PC-9 (cell line): ENCODE results near the gene ZNF784. TPM values are rescaled to one million over a fixed set of nuclear protein-coding genes. Genes with fewer than 3 reads are reported as not detected.

ENCODE experiments used
- BruUV-seq: library from RNA; stranded (reverse); fragments of 400-500 nt; replicated peaks from 2 replicates; lab custom pipeline; 2021; lab: Mats Ljungman, UMichigan
- CTCF ChIA-PET: fragments of 300-600 bp; sonication (Branson Sonifier 250); formaldehyde crosslinking; loops from one replicate; lab custom pipeline; 2022; ENCODE audit warnings: antibody characterized with exemption; lab: Charles Lee
- POLR2A ChIA-PET: fragments of 300-600 bp; sonication (Branson Sonifier 250); formaldehyde crosslinking; loops from one replicate; lab custom pipeline; 2022; ENCODE audit warnings: antibody characterized with exemption; ENCODE audit not compliant: unreplicated experiment; lab: Charles Lee
- DNase-seq, 2 experiments: peaks; one replicate each; pipeline versions ENCODE4 v3.0.0 to v3.0.0-alpha.2; 2015 to 2022; ENCODE audit warnings: mixed read lengths in 1 of 2
- H2AFZ ChIP-seq: fragments of 200-600 bp; sonication (generic); 2 replicates; pipeline ENCODE4 v1.8.1; 2017; ENCODE audit warnings: antibody characterized with exemption
- H3F3A ChIP-seq: fragments of 200-600 bp; sonication (generic); 2 replicates; pipeline ENCODE4 v1.8.1; 2017; ENCODE audit warnings: antibody characterized with exemption, mild to moderate bottlenecking, low read depth; ENCODE audit not compliant: insufficient read depth
- H3K27ac ChIP-seq: fragments of 200-600 bp; sonication (generic); 2 replicates; pipeline ENCODE4 v1.6.1; 2016; ENCODE audit warnings: mixed run types
- H3K27me3 ChIP-seq: fragments of 200-600 bp; sonication (generic); 2 replicates; pipeline ENCODE4 v1.6.1; 2016; ENCODE audit warnings: low read depth, mixed run types; ENCODE audit not compliant: insufficient read depth
- H3K36me3 ChIP-seq: fragments of 200-600 bp; sonication (generic); 2 replicates; pipeline ENCODE4 v1.6.1; 2016; ENCODE audit warnings: low read depth, mixed run types
- H3K4me1 ChIP-seq: fragments of 200-600 bp; sonication (generic); replicated peaks from 2 replicates; pipeline ENCODE4 v1.6.1; 2016; ENCODE audit warnings: mixed run types; ENCODE audit not compliant: insufficient read depth
- H3K4me2 ChIP-seq: fragments of 200-600 bp; sonication (generic); 2 replicates; pipeline ENCODE4 v1.6.1; 2017; ENCODE audit warnings: mixed run types
- H3K4me3 ChIP-seq: fragments of 200-600 bp; sonication (generic); 2 replicates; pipeline ENCODE4 v1.6.1; 2016; ENCODE audit warnings: mixed run types
- H3K79me2 ChIP-seq: fragments of 200-600 bp; sonication (generic); 2 replicates; pipeline ENCODE4 v1.6.1; 2017; ENCODE audit warnings: low read depth, mixed run types
- H3K9me2 ChIP-seq: fragments of 200-600 bp; sonication (generic); 2 replicates; pipeline ENCODE4 v1.8.1; 2017; ENCODE audit warnings: mild to moderate bottlenecking; ENCODE audit not compliant: insufficient read depth
- H3K9me3 ChIP-seq: fragments of 200-600 bp; sonication (generic); 2 replicates; pipeline ENCODE4 v1.8.1; 2016; ENCODE audit warnings: low read depth; ENCODE audit not compliant: insufficient read depth
- H4K20me1 ChIP-seq: fragments of 200-600 bp; sonication (generic); 2 replicates; pipeline ENCODE4 v1.8.1; 2017; ENCODE audit not compliant: insufficient read depth
- CTCF ChIP-seq: fragments of 200-600 bp; sonication (generic); conservative IDR thresholded peaks from 2 replicates; pipeline ENCODE4 v1.6.1; 2017; ENCODE audit warnings: mixed run types, antibody characterized with exemption, mild to moderate bottlenecking, moderate library complexity
- EZH2 ChIP-seq: fragments of 200-600 bp; sonication (generic); IDR thresholded peaks from 2 replicates; pipeline ENCODE4 v1.8.0; 2017; ENCODE audit warnings: antibody characterized with exemption, low read depth
- intact Hi-C: fragments of 100-400 bp; cut with micrococcal nuclease; formaldehyde crosslinking; loops from one replicate; pipeline ENCODE4 v1.10.0; 2022; ENCODE audit not compliant: unreplicated experiment
- total RNA-seq: library from RNA; stranded (reverse); gene quantifications from 2 replicates; pipeline ENCODE4 v1.2.3, GENCODE V29; 2021

The ZNF784 gene
- total RNA-seq, 1 experiment from 2014 or later, result 5.4 TPM

GRCh38 chr19:55672418-55672817, 48.1 kb upstream of the ZNF784 start:
- Histone ChIP-seq H3K27ac (no peak overlapping the region), H3K4me3 (no peak overlapping the region), H3K9me3 (no peaks in the 10 kb centered on the region), H3K27me3 (no peaks in the 10 kb centered on the region), H3K36me3 (peaks cover 36% of the 10 kb centered on the region), H2AFZ (no peak overlapping the region), H3K4me1 (peaks cover 60% of the 10 kb centered on the region), H3K4me2 (no peak overlapping the region), H3F3A (peaks cover 66% of the 10 kb centered on the region), H3K79me2 (peaks cover 85% of the 10 kb centered on the region), H3K9me2 (no peaks in the 10 kb centered on the region), H4K20me1 (peaks cover 75% of the 10 kb centered on the region)
- intact Hi-C loops, result no loop called here
- ChIA-PET POLR2A (no interaction called here), CTCF (no interaction called here)
- BruUV-seq, result no TSS peak
- no peak for DNase-seq
- TF ChIP-seq EZH2, result no peak
- TF ChIP-seq CTCF, result no peak

- Histone ChIP-seq H2AFZ (no peak overlapping the region), H3K4me1 (peaks cover 61% of the 10 kb centered on the region), H3K27me3 (no peaks in the 10 kb centered on the region), H3K9me2 (no peaks in the 10 kb centered on the region), H3F3A (peaks cover 80% of the 10 kb centered on the region), H3K36me3 (peaks cover 41% of the 10 kb centered on the region), H3K79me2 (peaks cover 85% of the 10 kb centered on the region), H3K4me2 (0 out of 2 replicates have a peak overlapping the region, but pooled peaks have one; percentile 15), H4K20me1 (peaks cover 77% of the 10 kb centered on the region), H3K27ac (no peak overlapping the region), H3K4me3 (no peak overlapping the region), H3K9me3 (no peaks in the 10 kb centered on the region)
- POLR2A ChIA-PET, result no interaction called here
- no TSS peak for BruUV-seq
- DNase-seq, result no peak
- CTCF ChIA-PET, result no interaction called here
- intact Hi-C loops, result no loop called here
- TF ChIP-seq EZH2, result no peak
- no peak for TF ChIP-seq CTCF
Observed at GRCh38 chr19:55671054-55671378, 46.6 kb upstream of the ZNF784 start.

- POLR2A ChIA-PET, result no interaction called here
- H3K27ac ChIP-seq, result no peak overlapping the region
- TF ChIP-seq EZH2, result no peak
- no peak for TF ChIP-seq CTCF
- peaks cover 82% of the 10 kb centered on the region for H4K20me1 ChIP-seq
- H3K9me2 ChIP-seq, result no peaks in the 10 kb centered on the region
- no TSS peak for BruUV-seq
- DNase-seq, result peak in 1 of 2 experiments; percentile 66
- peaks cover 85% of the 10 kb centered on the region for H3K79me2 ChIP-seq
- CTCF ChIA-PET, result no interaction called here
- H3K4me2 ChIP-seq, result peak overlapping the region; percentile 15; the same call in 1 of the 2 replicates
- peaks cover 42% of the 10 kb centered on the region for H3K36me3 ChIP-seq
- H3K4me3 ChIP-seq, result no peak overlapping the region
- no peaks in the 10 kb centered on the region for H3K9me3 ChIP-seq
- no peaks in the 10 kb centered on the region for H3K27me3 ChIP-seq
- H3K4me1 ChIP-seq, result peaks cover 61% of the 10 kb centered on the region
- H2AFZ ChIP-seq, result no peak overlapping the region
- peaks cover 85% of the 10 kb centered on the region for H3F3A ChIP-seq
- intact Hi-C loops, result no loop called here
Observed at GRCh38 chr19:55670280-55671053, 46.1 kb upstream of the ZNF784 start.
